ENCODE measurements around the gene MRPL43.
A peak's percentile ranks its signal among the peaks of the same experiment; 100 is the strongest.
"Not testable (repeated sequence)": the region's sequence is repeated elsewhere in the genome, so short reads cannot be mapped to it uniquely, and the experiment has no call there.

The MRPL43 gene

GRCh38 chr10:100986952-100987684 is at the start of gene MRPL43, which contains the start of gene TWNK:
Gene MRPL43 (minus strand): TSS chr10:100987497. CDS start chr10:100987443, 54 bp downstream.
Gene TWNK (plus strand): TSS chr10:100987543. CDS start chr10:100988211, 668 bp downstream.
- peak; percentile 91 for DNase-seq

- DNase-seq = no peak
Observed at GRCh38 chr10:101036726-101037125, 49.4 kb upstream of the MRPL43 start.

GRCh38 chr10:101035916-101036702 is 48.8 kb upstream of the MRPL43 start:
- no peak for DNase-seq

GRCh38 chr10:101035314-101035713 is 48.0 kb upstream of the MRPL43 start:
- DNase-seq = no peak

GRCh38 chr10:101034404-101034803 is 47.1 kb upstream of the MRPL43 start:
- DNase-seq = not testable (repeated sequence)

- no peak for DNase-seq
Observed at GRCh38 chr10:101033276-101033675, 46.0 kb upstream of the MRPL43 start.

GRCh38 chr10:101032637-101033224 is 45.4 kb upstream of the MRPL43 start:
- peak; percentile 68 for DNase-seq

- peak; percentile 82 for DNase-seq
Observed at GRCh38 chr10:101031796-101032636, 44.7 kb upstream of the MRPL43 start.

GRCh38 chr10:101031128-101031795 is 44.0 kb upstream of the MRPL43 start, which contains the start of the genes PDZD7 and SFXN3:
Gene PDZD7 (minus strand): TSS chr10:101031129. CDS start chr10:101030219, 910 bp downstream.
Gene SFXN3 (plus strand): TSS chr10:101031234. CDS start chr10:101034695, 3,461 bp downstream.
- DNase-seq = peak; percentile 98

GRCh38 chr10:101030496-101031127 is 43.3 kb upstream of the MRPL43 start:
- DNase-seq = no peak

GRCh38 chr10:101029520-101030295 is 42.4 kb upstream of the MRPL43 start:
- no peak for DNase-seq

- no peak for DNase-seq
Observed at GRCh38 chr10:101028446-101029337, 41.4 kb upstream of the MRPL43 start.

- no peak for DNase-seq
Observed at GRCh38 chr10:101027106-101027720, 39.9 kb upstream of the MRPL43 start.

GRCh38 chr10:101022967-101023705 is 35.8 kb upstream of the MRPL43 start:
- DNase-seq = no peak

GRCh38 chr10:101021692-101022251 is 34.5 kb upstream of the MRPL43 start:
- no peak for DNase-seq

- no peak for DNase-seq
Observed at GRCh38 chr10:101021239-101021638, 33.9 kb upstream of the MRPL43 start.

GRCh38 chr10:101020427-101021075 is 33.3 kb upstream of the MRPL43 start:
- no peak for DNase-seq

- no peak for DNase-seq
Observed at GRCh38 chr10:101019440-101019703, 32.1 kb upstream of the MRPL43 start.

All from activated CD4-positive, alpha-beta T cell treated with anti-CD3 and anti-CD28 coated beads for 48 hours (primary cell).